ENCODE measurements around the gene TAL1.
A peak's percentile ranks its signal among the peaks of the same experiment; 100 is the strongest.

Gene TAL1

DNA sequence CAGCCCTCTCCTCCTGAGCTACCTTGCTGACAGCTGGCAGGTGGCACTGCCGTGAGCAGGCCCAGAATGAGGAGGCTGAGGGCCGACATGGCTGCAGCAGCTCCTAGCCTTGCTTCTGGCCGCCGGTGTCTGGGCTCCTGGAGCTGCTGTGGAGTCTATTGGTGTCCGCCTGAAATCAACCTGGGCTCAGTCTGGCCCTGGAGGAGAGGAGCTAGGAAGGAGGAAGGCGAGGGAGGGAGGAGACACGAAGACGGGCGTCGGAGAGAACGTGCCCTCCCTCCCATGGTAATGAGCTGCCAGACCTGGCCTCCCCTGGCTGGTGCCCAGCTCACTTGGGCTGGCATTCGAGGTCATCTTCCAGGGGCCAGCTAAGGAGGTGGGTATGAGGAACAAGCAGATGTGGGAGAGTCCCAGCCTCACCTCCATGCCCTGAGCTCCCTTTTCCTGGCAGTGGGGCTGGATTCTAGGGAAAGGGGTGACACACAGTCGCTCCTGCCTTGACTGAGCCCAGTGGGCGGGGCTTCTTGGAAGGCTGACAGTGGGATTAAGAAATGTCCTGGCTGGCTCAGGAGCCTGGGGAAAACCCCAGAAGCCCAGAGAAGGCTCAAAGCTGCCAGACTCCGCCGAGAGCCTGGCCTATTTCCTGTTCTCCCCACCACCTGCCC, 42.0 kb downstream of the TAL1 start, which contains the start of gene PDZK1IP1:
Gene PDZK1IP1 (minus strand): TSS at position 193 of the 665 bp plus-strand sequence. CDS start 104 bp downstream, at position 89.
- no peak for FAIRE-seq
- no peak for DNase-seq (ENCODE audit: insufficient read length, low spot score)

GRCh38 chr1:47188791-47189785, 42.9 kb downstream of the TAL1 start:
- no peak for DNase-seq (ENCODE audit: insufficient read length, low spot score)
- FAIRE-seq: no peak

DNA sequence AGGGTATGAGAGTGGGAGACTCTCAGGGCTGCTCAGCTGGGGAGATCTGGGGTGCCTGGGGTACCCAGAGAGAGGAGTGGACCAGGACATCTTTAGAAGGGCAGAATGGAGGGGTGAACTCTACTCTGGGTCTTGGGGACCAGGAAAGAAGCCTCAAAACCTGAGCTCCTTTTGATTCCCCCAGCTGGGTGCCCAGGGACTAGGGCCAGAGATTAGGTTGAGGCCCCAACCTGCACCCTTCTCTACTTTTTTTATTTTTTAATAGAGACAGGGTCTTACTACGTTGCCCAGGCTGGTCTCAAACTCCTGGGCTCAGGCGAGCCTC, 44.1 kb downstream of the TAL1 start:
- FAIRE-seq (no peak), DNase-seq (ENCODE audit: insufficient read length, low spot score) (no peak)

DNA sequence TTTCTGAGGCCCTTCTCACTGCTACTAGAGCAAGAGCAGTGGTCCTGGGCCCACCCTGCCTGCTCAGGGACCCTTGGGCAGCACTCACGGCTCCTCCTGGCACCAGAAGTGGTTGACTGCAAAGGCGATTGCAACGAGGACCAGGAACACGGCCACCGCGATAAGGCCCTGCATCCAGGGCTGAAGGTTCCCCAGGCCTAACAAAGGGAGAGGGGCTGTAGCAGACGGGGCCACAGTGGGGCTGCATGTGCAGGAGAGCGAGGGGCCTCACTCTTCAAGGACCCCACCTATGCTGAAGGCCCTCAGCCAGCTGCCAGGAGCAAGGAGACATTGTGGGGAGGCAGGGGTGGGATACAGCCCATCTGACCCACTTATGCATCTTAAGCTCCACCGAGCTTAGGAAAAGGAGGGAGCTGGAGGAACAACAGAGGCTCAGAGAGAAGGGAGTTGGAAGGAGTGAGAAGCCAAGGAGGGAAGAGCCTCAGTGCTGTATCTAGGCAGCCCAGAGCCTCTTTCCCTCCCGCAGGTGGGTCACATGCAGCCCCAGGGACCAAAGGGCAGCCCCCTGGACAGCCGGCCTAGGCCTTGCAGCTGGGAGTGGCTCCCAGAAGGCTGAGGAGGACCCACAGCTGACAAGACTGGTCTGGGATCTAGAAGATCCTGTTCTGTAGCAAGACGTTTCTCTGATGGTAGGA, 44.6 kb downstream of the TAL1 start:
- FAIRE-seq (no peak), DNase-seq (ENCODE audit: insufficient read length, low spot score) (no peak)

DNA sequence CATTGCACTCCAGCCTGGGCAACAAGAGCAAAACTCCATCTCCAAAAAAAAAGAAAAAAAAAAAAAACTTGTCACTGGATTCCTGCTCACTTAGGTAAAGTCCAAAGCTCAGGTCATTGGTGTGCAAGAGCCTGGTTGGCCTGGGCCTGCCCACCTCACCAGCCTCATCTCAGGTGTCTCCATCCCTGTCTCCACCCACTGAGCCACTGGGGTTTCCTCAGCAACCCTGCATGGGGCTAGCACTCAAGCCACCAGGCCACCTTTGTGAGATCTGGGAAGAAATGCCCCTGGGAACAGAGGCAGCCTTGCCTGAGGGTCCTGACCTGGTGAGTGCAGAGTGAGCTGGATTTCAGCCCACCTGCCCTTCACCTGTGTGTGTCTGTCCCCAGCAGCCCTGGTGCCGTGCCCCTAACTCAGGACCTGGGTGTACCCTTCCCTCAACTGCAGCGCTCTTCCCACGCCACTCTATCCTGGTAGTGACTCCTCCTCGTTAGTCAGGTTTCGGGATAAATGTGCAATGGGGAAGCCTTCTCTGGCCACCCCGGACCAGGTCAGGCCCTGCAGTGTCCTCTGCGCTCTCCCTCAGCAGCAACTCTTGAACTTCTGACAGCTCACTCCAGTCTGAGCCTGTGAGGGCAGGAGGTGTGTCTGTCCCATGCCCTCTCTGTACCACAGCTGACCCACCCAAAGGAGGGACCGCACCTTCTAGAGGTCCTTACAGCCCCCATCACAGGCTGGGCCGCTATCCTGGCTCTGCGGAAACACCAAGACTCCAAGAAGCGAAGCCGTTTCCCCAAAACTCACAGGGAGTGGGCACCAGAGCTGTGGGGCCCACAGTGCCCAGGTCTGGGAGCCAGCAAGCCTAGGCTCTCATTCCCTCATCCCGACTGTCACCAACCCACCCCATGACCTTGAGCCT, 45.5 kb downstream of the TAL1 start:
- FAIRE-seq (no peak), DNase-seq (ENCODE audit: insufficient read length, low spot score) (no peak)

DNA sequence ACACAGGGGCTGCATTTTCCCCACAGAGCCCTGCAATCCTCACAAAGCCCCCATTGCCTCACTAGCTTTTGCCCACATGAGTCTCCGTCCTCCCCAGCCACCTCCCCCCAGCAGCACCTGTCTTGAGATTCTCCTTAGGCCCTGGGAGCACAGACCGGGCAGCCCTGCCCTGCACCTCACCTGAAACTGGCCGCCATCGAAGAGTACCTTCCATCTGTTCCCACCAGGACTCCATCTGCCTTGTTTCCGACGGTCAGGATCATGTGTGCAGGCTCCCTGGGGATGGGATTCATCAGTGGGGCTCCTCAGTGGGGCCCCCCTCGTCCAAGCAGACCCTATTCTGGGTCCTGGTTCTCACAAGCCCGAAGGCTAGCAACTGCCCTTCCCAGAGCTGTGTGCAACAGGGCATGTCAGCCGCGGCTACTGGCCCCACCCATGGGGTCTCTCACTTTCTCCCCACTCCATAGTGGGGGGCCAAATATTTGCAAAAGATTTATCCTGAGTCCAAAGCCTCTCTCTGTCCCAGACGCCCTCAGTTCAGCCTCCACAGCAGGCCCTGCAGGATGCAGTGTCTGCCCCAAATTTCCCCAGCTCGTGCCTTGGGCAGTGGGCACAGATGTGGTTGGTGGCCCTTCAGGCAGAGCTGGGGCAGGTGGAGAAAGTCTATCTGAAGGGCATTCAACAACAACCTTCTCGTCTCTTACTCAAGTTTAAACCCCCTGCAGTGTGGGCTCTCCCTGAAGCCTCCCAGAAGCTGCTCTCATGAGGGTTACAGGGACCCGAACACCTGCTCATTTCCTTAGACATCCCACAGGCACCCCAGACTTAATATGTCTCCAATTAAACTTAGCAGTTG, 47.0 kb downstream of the TAL1 start:
- no peak for DNase-seq (ENCODE audit: insufficient read length, low spot score)
- no peak for FAIRE-seq

DNA sequence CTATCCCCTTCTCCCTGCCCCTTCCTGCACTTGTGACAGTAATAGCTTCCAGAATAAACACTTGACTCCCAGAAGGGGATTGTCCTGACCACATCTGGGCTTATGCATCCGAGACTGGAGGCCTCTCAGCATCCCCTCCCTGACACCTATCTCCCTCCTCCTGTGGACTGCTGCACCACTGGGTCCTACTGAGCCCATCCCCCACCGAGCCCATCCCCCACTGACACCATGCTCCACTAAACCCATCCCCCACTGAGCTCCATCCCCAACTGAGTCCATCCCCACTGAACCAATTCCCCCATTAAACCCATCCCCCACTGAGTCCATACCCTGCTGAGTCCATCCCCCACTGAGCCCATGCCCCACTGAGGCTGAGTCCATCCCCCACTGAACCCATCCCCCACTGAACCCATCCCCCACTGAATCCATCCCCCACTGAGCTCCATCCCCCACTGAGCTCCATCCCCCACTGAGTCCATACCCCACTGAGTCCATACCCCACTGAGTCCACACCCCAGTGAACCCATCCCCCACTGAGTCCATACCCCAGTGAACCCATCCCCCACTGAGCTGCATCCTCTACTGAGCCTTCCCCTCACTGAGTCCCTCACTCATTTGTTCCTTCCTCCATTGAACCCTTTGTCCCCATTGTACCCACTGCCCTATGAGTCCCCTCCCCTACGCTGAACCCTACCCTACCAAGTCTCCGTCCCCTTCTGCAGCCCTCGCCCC, 47.8 kb downstream of the TAL1 start:
- DNase-seq (ENCODE audit: insufficient read length, low spot score): no peak
- FAIRE-seq: peak; percentile 4

DNA sequence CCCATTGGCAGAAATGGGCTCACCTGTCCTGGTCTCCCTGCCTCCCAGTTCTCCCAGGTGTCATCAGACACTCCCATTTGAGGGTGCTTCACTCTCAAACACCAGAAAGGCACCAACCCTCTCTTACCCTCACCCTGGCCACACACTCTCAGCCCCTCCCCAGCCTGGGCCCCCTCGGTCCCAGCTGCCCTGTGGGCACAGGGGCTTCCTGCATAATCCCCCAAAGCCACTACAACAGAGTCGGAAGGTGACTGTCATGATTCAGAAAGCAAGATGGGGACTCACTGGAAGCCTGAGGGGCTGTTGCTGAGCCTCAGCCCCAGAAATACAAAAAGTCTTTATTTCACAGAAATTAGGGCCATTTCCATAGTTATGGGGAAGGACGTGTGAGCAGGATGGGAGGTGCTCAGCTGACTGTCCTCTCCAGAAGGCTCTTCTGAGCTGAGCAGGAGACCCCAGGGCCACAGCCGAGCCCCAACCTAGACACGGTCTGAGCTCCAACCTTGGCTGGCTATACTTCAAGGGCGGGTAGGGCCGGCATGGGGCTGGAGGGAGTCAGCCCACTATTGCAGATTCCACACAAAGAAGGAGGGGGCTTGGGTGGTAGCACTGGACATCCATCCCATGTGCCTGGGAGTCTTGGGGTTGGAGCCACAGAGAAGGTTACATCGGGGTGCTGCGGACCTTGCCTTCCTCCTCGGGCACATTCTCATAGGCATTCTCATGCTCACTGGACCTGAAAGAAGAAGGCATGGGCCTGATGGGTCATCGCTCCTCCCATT, 48.5 kb downstream of the TAL1 start:
- FAIRE-seq: no peak

DNA sequence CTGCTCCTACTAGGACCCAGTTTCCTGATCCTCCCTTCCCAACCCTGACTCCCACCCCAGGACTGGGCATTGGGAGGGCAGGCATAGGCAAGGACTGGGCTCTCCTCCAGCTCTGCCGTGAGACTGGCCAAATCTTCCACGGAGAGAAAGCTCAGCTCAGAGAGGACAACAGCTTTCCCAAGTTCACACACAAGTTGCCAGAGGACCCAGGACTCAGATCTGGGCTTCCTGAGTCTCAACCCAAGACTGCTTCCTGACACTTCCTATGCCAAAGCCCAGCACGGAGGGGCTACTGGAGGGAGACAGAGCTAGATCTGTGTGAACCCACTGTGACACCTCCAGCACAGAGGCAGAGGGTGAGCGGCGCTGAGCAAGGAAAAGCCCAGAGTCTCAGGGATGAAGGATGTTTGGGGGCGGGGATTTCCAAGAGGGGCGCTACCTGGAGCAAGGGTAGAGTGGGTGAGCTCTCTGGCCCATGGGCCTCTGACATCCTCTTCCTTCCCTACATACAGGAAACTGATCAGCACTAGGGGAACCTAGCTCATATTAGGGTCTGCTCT, 49.3 kb downstream of the TAL1 start:
- no peak for FAIRE-seq

More for the DNA sequence above, 48.5 kb downstream of the TAL1 start:
- no peak for DNase-seq (ENCODE audit: insufficient read length, low spot score)

DNA sequence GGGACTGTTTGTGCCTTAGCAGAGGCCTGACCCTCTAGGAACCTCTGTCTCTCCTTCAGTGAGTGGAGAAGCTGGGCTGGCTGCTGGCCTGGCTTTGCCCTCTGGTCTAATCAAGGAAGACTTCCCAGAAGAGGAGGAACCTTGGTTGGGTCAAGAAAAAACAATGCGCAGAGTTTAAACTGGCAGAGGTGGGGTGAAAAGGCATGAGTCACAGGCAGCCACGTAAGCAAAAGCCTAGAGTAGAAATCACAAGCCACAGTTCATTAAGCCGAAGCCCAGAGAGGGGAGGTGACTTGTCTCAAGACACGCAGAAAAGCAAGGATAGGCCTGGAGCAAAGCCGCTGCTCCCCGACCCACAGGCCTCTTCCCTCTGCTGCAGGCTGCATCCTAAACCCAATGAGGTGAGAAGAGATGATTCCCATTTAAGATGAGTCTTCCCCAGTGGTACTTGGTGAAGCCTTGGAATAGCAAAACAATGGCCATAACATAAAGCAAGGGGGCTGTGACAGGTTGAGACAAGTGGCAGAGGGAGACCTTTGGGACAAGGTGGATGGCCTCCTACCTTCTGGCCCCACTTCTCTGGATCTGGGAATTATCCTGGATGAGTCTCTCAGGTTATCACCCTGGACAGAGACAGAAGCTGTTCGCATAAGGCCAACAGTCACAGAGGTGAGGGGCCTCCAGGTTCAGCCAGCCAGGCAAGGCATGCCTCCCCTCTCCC, 49.9 kb downstream of the TAL1 start:
- DNase-seq (ENCODE audit: insufficient read length, low spot score) (no peak), FAIRE-seq (no peak)

More for the DNA sequence above, 49.3 kb downstream of the TAL1 start:
- DNase-seq (ENCODE audit: insufficient read length, low spot score): no peak

- FAIRE-seq (no peak), DNase-seq (ENCODE audit: insufficient read length, low spot score) (no peak)
Observed at GRCh38 chr1:47181095-47181954, 50.7 kb downstream of the TAL1 start.

GRCh38 chr1:47180603-47181094, 51.4 kb downstream of the TAL1 start:
- DNase-seq (ENCODE audit: insufficient read length, low spot score): no peak
- no peak for FAIRE-seq

- FAIRE-seq (no peak), DNase-seq (ENCODE audit: insufficient read length, low spot score) (no peak)
Observed at GRCh38 chr1:47179988-47180563, 51.9 kb downstream of the TAL1 start.

- FAIRE-seq (peak; percentile 63), DNase-seq (ENCODE audit: insufficient read length, low spot score) (peak; percentile 89)
Observed at GRCh38 chr1:47179017-47179987, 52.7 kb downstream of the TAL1 start.

Measured in HTR-8/SVneo (cell line).